Parathyroid adenoma (tissue), 2 donors: ENCODE measurements around the gene VPS13C.

Source experiments
- H2AFZ ChIP-seq: fragments of 300-600 bp; sonication (generic); one replicate; pipeline ENCODE4 v1.7.0; 2017; ENCODE audit warnings: antibody characterized with exemption, mild to moderate bottlenecking
- H3K27ac ChIP-seq: fragments of 300-600 bp; sonication (generic); one replicate; pipeline ENCODE4 v1.7.0; 2017
- H3K27me3 ChIP-seq: fragments of 300-600 bp; sonication (generic); one replicate; pipeline ENCODE4 v1.7.0; 2017; ENCODE audit warnings: low read length; ENCODE audit not compliant: control insufficient read depth, insufficient read depth
- H3K36me3 ChIP-seq: fragments of 300-600 bp; sonication (generic); one replicate; pipeline ENCODE4 v1.7.0; 2017; ENCODE audit warnings: low read length; ENCODE audit not compliant: control insufficient read depth, insufficient read depth
- H3K4me1 ChIP-seq: fragments of 300-600 bp; sonication (generic); one replicate; pipeline ENCODE4 v1.7.0; 2017; ENCODE audit warnings: control low read depth
- H3K4me2 ChIP-seq: fragments of 300-600 bp; sonication (generic); one replicate; pipeline ENCODE4 v1.7.0; 2017; ENCODE audit warnings: low read length
- H3K4me3 ChIP-seq: fragments of 300-600 bp; sonication (generic); one replicate; pipeline ENCODE4 v1.7.0; 2017; ENCODE audit warnings: low read depth, low read length
- H3K79me2 ChIP-seq: fragments of 300-600 bp; sonication (generic); one replicate; pipeline ENCODE4 v1.7.0; 2017; ENCODE audit warnings: control low read depth
- H3K9ac ChIP-seq: fragments of 300-600 bp; sonication (generic); one replicate; pipeline ENCODE4 v1.7.0; 2017; ENCODE audit warnings: mild to moderate bottlenecking
- H3K9me3 ChIP-seq: fragments of 300-600 bp; sonication (generic); one replicate; pipeline ENCODE4 v1.7.0; 2017; ENCODE audit warnings: low read length; ENCODE audit not compliant: control insufficient read depth
- CTCF ChIP-seq: fragments of 300-600 bp; sonication (generic); IDR thresholded peaks from one replicate; pipeline ENCODE4 v1.7.0; 2017; ENCODE audit warnings: antibody characterized with exemption, mild to moderate bottlenecking
- donor health status: primary hyperparathyroidism.

The VPS13C gene

GRCh38 chr15:62075595-62076277 is 15.5 kb upstream of the VPS13C start:
- Histone ChIP-seq H3K27me3 (no peaks in the 10 kb centered on the region), H3K4me2 (no peak overlapping the region), H3K36me3 (no peaks in the 10 kb centered on the region), H3K4me3 (no peak overlapping the region), H3K9me3 (no peaks in the 10 kb centered on the region), H3K9ac (no peak overlapping the region), H3K27ac (no peak overlapping the region), H3K4me1 (no peaks in the 10 kb centered on the region), H3K79me2 (no peaks in the 10 kb centered on the region), H2AFZ (peak overlapping the region; percentile 45)
- TF ChIP-seq CTCF: no peak

GRCh38 chr15:62071711-62072308 is 11.6 kb upstream of the VPS13C start:
- no peak overlapping the region for H3K4me3 ChIP-seq
- no peaks in the 10 kb centered on the region for H3K79me2 ChIP-seq
- H3K9ac ChIP-seq: no peak overlapping the region
- no peak overlapping the region for H2AFZ ChIP-seq
- TF ChIP-seq CTCF: peak; percentile 59
- no peaks in the 10 kb centered on the region for H3K9me3 ChIP-seq
- H3K4me1 ChIP-seq: no peaks in the 10 kb centered on the region
- no peaks in the 10 kb centered on the region for H3K27me3 ChIP-seq
- H3K4me2 ChIP-seq: no peak overlapping the region
- no peaks in the 10 kb centered on the region for H3K36me3 ChIP-seq
- H3K27ac ChIP-seq: no peak overlapping the region

- no peaks in the 10 kb centered on the region for H3K9me3 ChIP-seq
- H3K4me2 ChIP-seq: no peak overlapping the region
- H3K9ac ChIP-seq: no peak overlapping the region
- H3K4me3 ChIP-seq: no peak overlapping the region
- H3K27ac ChIP-seq: no peak overlapping the region
- no peak overlapping the region for H2AFZ ChIP-seq
- H3K79me2 ChIP-seq: no peaks in the 10 kb centered on the region
- H3K4me1 ChIP-seq: no peaks in the 10 kb centered on the region
- H3K27me3 ChIP-seq: no peaks in the 10 kb centered on the region
- no peaks in the 10 kb centered on the region for H3K36me3 ChIP-seq
- no peak for TF ChIP-seq CTCF
These were observed 9.3 kb upstream of the VPS13C start for GRCh38 chr15:62069551-62069950.

GRCh38 chr15:62068810-62069167 is 8.5 kb upstream of the VPS13C start:
- Histone ChIP-seq H3K4me1 (no peaks in the 10 kb centered on the region), H3K36me3 (no peaks in the 10 kb centered on the region), H3K4me3 (peak overlapping the region; percentile 11), H3K27ac (no peak overlapping the region), H3K9ac (no peak overlapping the region), H3K4me2 (peak overlapping the region; percentile 42), H3K79me2 (no peaks in the 10 kb centered on the region), H3K27me3 (no peaks in the 10 kb centered on the region), H2AFZ (peak overlapping the region; percentile 82), H3K9me3 (no peaks in the 10 kb centered on the region)
- no peak for TF ChIP-seq CTCF
